Measurements from ENCODE around the gene CISH.

CISH gene

GRCh38 chr3:50582083-50582482 lies 29.5 kb downstream of the CISH start:
- no peak overlapping the region for H3K9ac ChIP-seq (ENCODE audit: low read length)
- H3K4me1 ChIP-seq (ENCODE audit: control insufficient read depth, insufficient read depth, low read length) = no peaks in the 10 kb centered on the region
- no peak overlapping the region for H3K27ac ChIP-seq (ENCODE audit: low read depth, low read length)
- peaks cover 10% of the 10 kb centered on the region for H3K36me3 ChIP-seq (ENCODE audit: control insufficient read depth, insufficient read depth, low read length)
- H3K4me3 ChIP-seq (ENCODE audit: low read length) = no peak overlapping the region
- H3K27me3 ChIP-seq (ENCODE audit: control insufficient read depth, insufficient read depth, low read length) = no peaks in the 10 kb centered on the region

- no peaks in the 10 kb centered on the region for H3K27me3 ChIP-seq (ENCODE audit: control insufficient read depth, insufficient read depth, low read length)
- H3K27ac ChIP-seq (ENCODE audit: low read depth, low read length) = no peak overlapping the region
- H3K4me3 ChIP-seq (ENCODE audit: low read length) = no peak overlapping the region
- H3K9ac ChIP-seq (ENCODE audit: low read length) = no peak overlapping the region
- no peaks in the 10 kb centered on the region for H3K4me1 ChIP-seq (ENCODE audit: control insufficient read depth, insufficient read depth, low read length)
- H3K36me3 ChIP-seq (ENCODE audit: control insufficient read depth, insufficient read depth, low read length) = peaks cover 10% of the 10 kb centered on the region
Observed at GRCh38 chr3:50581459-50581842, 30.1 kb downstream of the CISH start.

GRCh38 chr3:50580683-50581458 lies 30.7 kb downstream of the CISH start:
- Histone ChIP-seq H3K9ac (ENCODE audit: low read length) (no peak overlapping the region), H3K4me3 (ENCODE audit: low read length) (no peak overlapping the region), H3K27ac (ENCODE audit: low read depth, low read length) (no peak overlapping the region), H3K36me3 (ENCODE audit: control insufficient read depth, insufficient read depth, low read length) (peaks cover 10% of the 10 kb centered on the region), H3K4me1 (ENCODE audit: control insufficient read depth, insufficient read depth, low read length) (no peaks in the 10 kb centered on the region), H3K27me3 (ENCODE audit: control insufficient read depth, insufficient read depth, low read length) (no peaks in the 10 kb centered on the region)

- H3K27me3 ChIP-seq (ENCODE audit: control insufficient read depth, insufficient read depth, low read length) = no peaks in the 10 kb centered on the region
- no peaks in the 10 kb centered on the region for H3K4me1 ChIP-seq (ENCODE audit: control insufficient read depth, insufficient read depth, low read length)
- no peak overlapping the region for H3K27ac ChIP-seq (ENCODE audit: low read depth, low read length)
- no peak overlapping the region for H3K4me3 ChIP-seq (ENCODE audit: low read length)
- no peak overlapping the region for H3K9ac ChIP-seq (ENCODE audit: low read length)
- H3K36me3 ChIP-seq (ENCODE audit: control insufficient read depth, insufficient read depth, low read length) = peaks cover 15% of the 10 kb centered on the region
Observed at GRCh38 chr3:50577348-50577747, 34.2 kb downstream of the CISH start.

GRCh38 chr3:50575372-50575771 lies 36.2 kb downstream of the CISH start:
- H3K36me3 ChIP-seq (ENCODE audit: control insufficient read depth, insufficient read depth, low read length) = peaks cover 15% of the 10 kb centered on the region
- H3K27ac ChIP-seq (ENCODE audit: low read depth, low read length) = no peak overlapping the region
- no peaks in the 10 kb centered on the region for H3K27me3 ChIP-seq (ENCODE audit: control insufficient read depth, insufficient read depth, low read length)
- H3K9ac ChIP-seq (ENCODE audit: low read length) = no peak overlapping the region
- H3K4me1 ChIP-seq (ENCODE audit: control insufficient read depth, insufficient read depth, low read length) = no peaks in the 10 kb centered on the region
- no peak overlapping the region for H3K4me3 ChIP-seq (ENCODE audit: low read length)

- Histone ChIP-seq H3K27me3 (ENCODE audit: control insufficient read depth, insufficient read depth, low read length) (no peaks in the 10 kb centered on the region), H3K36me3 (ENCODE audit: control insufficient read depth, insufficient read depth, low read length) (peaks cover 9% of the 10 kb centered on the region), H3K4me1 (ENCODE audit: control insufficient read depth, insufficient read depth, low read length) (no peaks in the 10 kb centered on the region), H3K27ac (ENCODE audit: low read depth, low read length) (no peak overlapping the region), H3K9ac (ENCODE audit: low read length) (no peak overlapping the region), H3K4me3 (ENCODE audit: low read length) (no peak overlapping the region)
Observed at GRCh38 chr3:50574444-50574831, 37.1 kb downstream of the CISH start.

GRCh38 chr3:50573566-50574443 lies 37.8 kb downstream of the CISH start:
- Histone ChIP-seq H3K27me3 (ENCODE audit: control insufficient read depth, insufficient read depth, low read length) (no peaks in the 10 kb centered on the region), H3K36me3 (ENCODE audit: control insufficient read depth, insufficient read depth, low read length) (peaks cover 9% of the 10 kb centered on the region), H3K27ac (ENCODE audit: low read depth, low read length) (no peak overlapping the region), H3K4me3 (ENCODE audit: low read length) (no peak overlapping the region), H3K4me1 (ENCODE audit: control insufficient read depth, insufficient read depth, low read length) (no peaks in the 10 kb centered on the region), H3K9ac (ENCODE audit: low read length) (no peak overlapping the region)

- Histone ChIP-seq H3K4me1 (ENCODE audit: control insufficient read depth, insufficient read depth, low read length) (peaks cover 3% of the 10 kb centered on the region), H3K36me3 (ENCODE audit: control insufficient read depth, insufficient read depth, low read length) (peaks cover 5% of the 10 kb centered on the region), H3K27me3 (ENCODE audit: control insufficient read depth, insufficient read depth, low read length) (no peaks in the 10 kb centered on the region), H3K4me3 (ENCODE audit: low read length) (no peak overlapping the region), H3K27ac (ENCODE audit: low read depth, low read length) (no peak overlapping the region), H3K9ac (ENCODE audit: low read length) (no peak overlapping the region)
Observed at GRCh38 chr3:50572801-50573371, 38.7 kb downstream of the CISH start.

- peaks cover 5% of the 10 kb centered on the region for H3K4me1 ChIP-seq (ENCODE audit: control insufficient read depth, insufficient read depth, low read length)
- peak overlapping the region; percentile 7 for H3K27ac ChIP-seq (ENCODE audit: low read depth, low read length)
- H3K9ac ChIP-seq (ENCODE audit: low read length) = no peak overlapping the region
- no peak overlapping the region for H3K4me3 ChIP-seq (ENCODE audit: low read length)
- no peaks in the 10 kb centered on the region for H3K27me3 ChIP-seq (ENCODE audit: control insufficient read depth, insufficient read depth, low read length)
- peaks cover 5% of the 10 kb centered on the region for H3K36me3 ChIP-seq (ENCODE audit: control insufficient read depth, insufficient read depth, low read length)
Observed at GRCh38 chr3:50572158-50572557, 39.4 kb downstream of the CISH start.

- Histone ChIP-seq H3K9ac (ENCODE audit: low read length) (no peak overlapping the region), H3K27ac (ENCODE audit: low read depth, low read length) (no peak overlapping the region)
Observed at GRCh38 chr3:50571486-50571885, 40.1 kb downstream of the CISH start.

GRCh38 chr3:50570508-50571279 lies 40.9 kb downstream of the CISH start:
- no peak overlapping the region for H3K27ac ChIP-seq (ENCODE audit: low read depth, low read length)
- H3K36me3 ChIP-seq (ENCODE audit: control insufficient read depth, insufficient read depth, low read length) = peaks cover 5% of the 10 kb centered on the region
- no peak overlapping the region for H3K9ac ChIP-seq (ENCODE audit: low read length)
- H3K4me3 ChIP-seq (ENCODE audit: low read length) = no peak overlapping the region
- H3K27me3 ChIP-seq (ENCODE audit: control insufficient read depth, insufficient read depth, low read length) = no peaks in the 10 kb centered on the region
- H3K4me1 ChIP-seq (ENCODE audit: control insufficient read depth, insufficient read depth, low read length) = peaks cover 10% of the 10 kb centered on the region

More at GRCh38 chr3:50571486-50571885, 40.1 kb downstream of the CISH start:
- Histone ChIP-seq H3K27me3 (ENCODE audit: control insufficient read depth, insufficient read depth, low read length) (no peaks in the 10 kb centered on the region), H3K4me1 (ENCODE audit: control insufficient read depth, insufficient read depth, low read length) (peaks cover 10% of the 10 kb centered on the region), H3K4me3 (ENCODE audit: low read length) (no peak overlapping the region), H3K36me3 (ENCODE audit: control insufficient read depth, insufficient read depth, low read length) (peaks cover 5% of the 10 kb centered on the region)

All from rectal smooth muscle tissue (tissue), 1 donor.